Measurements from ENCODE around the gene CYTH2.
"Not testable (repeated sequence)": the region's sequence is repeated elsewhere in the genome, so short reads cannot be mapped to it uniquely, and the experiment has no call there.

Gene CYTH2

DNA sequence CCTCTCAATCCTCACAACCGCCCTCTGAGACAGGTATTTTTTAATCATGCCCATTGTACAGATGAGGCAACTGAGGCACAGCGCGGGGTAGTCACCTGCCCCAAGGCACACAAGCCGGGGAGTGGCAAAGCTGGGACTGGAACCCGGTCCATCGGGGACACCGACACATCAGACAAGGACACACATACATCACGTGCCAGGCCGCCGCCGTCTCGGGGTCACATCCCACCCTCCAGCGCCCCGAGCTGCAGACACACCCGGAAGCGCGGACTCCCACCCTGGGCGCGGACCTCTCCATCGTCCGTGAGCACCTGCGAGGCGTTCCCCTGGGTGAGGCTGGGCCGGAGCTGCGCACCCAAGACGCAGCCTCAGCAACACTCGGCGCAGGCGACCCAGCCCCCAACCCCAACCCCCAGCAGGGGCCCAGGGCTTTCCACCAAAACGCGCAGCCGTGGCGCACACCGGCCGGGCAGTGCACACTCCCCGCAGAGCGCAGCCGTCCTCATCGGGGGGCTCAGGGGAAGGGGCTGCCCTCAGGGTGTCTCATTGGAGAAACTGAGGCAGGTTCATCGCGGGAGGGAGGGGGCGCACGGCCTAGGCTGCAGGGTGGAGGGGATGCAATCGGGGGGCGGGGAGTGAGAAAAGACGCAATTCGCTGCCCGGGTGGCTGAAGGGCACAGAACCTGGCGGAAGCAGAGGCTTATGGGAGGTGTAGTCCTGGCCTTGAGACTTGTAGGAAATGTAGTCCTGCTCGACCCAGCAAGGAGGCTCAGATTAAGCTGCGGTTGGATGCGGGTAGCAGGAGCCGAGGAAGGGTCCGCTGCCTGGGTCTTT is 44.3 kb downstream of the CYTH2 start:
- DNase-seq = peak; percentile 50

DNA sequence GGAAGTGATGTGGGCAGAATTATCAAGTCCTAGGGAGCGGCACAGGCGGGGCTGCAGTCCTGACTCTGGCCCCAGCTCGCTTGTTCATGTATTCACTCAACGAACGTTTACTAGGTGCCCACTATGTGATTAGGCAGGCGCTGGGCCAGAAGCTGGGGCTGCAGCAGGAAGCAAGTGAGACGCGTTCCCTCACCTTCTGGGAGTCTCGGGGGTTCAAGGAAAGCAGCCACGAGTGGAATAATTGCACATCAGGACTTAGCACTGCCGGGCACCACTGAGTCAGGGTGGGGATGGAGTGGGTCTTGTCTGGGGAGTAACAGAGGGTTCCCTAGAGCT is 44.9 kb downstream of the CYTH2 start:
- DNase-seq = no peak

DNA sequence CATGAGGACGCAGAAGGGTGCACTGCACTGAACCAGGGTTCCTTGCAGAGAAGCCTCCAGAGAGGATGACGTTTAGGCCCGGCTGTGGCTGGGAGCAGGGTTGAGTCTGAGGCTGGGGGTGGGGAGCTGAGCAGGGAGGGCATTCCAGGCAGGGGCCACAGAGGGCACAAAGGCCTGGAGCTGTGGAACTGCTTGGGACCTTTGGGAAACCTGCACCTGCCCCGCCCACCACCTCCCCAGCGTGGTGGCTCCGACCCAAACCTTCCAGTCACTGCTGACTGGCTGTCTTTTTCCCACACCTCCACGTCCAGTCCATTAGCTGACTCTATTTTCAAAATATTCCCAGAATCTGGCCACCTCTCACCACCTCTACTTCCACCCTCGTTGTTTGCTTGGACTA is 47.4 kb downstream of the CYTH2 start:
- no peak for DNase-seq

DNA sequence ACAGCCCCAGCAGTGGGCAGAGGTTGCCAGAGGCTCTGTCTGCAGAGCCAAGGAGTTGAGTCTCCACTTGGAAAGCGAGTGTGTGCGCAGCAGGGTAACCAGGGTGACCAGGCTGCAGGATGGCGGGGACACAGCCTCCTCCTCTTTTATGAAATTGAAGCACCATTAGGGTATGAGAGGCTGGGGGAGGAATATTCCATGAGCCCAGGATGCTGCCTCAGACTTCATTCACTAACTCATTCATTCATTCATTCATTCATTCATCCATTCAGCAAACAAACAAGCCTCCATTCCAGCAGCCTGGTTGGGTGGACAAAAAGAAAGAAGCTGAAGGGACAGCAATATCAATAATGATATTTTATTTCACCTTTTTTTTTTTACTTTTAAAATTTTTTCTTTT is 49.0 kb downstream of the CYTH2 start:
- DNase-seq = no peak

DNA sequence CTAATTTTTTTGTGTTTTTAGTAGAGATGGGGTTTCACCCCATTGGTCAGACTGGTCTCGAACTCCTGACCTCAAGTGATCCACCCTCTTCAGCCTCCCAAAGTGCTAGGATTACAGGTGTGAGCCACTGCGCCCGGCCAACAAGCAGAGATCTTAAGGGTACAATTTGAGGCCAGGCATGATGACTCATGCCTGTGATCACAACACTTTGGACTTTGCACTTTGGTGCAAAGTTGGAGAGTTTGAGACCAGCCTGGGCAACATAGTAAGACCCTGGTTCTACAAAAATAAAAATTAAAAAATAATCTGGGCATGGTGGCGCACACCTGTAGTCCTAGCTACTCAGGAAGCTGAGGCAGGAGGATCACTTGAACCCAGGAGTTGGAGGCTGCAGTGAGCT is 50.3 kb downstream of the CYTH2 start:
- not testable (repeated sequence) for DNase-seq

DNA sequence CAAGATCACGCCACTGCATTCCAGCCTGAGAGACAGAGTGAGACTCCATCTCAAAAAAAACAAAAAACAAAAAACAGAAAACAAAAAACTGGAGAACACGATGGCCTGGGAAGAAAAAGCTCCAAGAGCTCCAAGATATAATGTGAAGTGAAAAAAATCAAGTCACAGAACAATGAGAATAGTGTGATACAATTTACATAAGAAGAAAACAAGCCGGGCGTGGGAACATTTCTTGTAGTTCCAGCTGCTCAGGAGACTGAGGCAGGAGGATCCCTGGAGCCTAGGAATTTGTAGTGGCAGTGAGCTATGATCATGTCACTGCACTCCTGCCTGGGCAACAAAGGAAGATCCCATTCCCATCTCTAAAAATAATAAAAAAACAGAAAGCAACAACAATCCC is 51.0 kb downstream of the CYTH2 start:
- no peak for DNase-seq

DNA sequence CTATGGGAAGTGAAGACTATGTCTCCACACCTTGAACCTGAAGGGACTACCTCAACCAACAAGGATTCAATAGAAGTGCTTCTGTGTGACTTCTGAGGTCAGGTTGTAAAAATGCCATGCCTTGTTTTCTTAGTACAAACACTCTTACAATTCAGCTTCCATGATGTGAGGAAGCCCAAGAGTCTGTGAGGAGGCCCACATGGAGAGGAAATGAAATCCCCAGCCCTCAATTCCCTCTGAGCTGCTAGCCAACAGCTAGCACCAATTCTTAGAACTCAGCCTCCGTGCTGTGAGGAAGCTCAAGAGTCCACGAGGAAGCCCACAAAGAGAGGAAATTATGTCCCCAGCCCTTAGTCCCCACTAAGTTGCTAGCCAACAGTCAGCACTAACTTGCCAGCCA is 55.1 kb downstream of the CYTH2 start:
- no peak for DNase-seq

DNA sequence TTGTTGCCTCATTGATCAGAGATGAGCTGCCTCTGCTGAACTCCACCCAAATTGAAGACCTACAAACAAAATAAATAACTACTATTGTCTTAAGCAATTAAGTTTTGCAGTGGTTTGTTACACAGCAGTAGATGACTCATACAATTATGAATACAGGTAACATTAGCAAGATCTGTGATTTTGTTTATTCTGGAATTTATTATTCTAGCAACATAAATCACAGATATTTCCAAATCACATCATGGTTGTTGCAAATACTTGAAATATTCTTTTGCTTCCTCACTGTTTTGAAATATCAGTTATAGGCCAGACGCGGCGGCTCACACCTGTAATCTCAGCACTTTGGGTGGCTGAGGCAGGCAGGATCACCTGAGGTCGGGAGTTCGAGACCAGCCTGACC is 55.6 kb downstream of the CYTH2 start:
- DNase-seq = no peak

DNA sequence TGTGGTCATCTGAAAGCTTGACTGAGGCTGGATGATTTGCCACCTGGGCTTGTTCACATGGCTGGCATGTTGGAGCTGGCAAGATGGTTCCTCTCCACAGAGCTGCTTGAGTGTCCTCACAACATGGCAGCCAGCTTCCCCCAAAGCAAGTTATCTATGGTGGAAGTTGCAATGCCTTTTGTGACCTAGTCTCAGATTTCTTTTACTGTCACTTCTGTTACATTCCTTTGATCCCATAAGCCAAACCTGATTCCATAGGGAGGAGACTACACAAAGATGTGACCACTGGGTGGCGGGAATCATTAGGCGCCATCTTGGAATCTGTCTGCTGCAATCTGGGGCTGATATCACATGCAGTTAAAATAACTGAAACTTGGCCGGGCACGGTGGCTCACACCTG is 60.0 kb downstream of the CYTH2 start:
- DNase-seq = no peak

DNA sequence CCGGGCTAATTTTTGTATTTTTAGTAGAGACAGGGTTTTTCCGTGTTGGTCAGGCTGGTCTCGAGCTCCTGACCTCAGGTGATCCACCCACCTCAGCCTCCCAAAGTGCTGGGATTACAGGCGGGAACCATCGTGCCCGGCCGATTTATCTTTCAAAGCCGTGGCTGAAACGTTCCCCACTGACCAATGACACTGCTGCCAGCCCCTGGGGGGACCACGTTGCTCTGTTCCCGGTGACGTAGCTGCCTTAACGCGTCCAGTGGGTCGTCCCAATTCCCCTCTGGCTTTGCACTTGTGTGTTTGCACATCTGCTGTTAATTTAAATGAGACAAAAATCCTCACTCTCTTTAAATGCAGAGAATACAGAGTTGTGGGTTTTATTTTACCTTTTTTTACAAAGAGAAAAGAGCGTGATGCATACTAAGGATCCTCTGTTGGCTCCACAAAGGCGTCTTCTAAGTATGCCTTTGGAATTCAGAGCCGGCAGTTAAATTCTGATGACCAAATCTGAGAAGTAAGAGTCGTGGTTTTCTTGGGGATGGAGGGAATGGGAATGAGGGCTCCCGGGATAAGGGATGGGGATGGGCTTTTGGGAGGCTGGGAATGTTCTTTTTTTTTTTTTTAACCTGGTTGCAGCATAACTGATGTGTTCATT is 61.0 kb downstream of the CYTH2 start:
- no peak for DNase-seq

DNA sequence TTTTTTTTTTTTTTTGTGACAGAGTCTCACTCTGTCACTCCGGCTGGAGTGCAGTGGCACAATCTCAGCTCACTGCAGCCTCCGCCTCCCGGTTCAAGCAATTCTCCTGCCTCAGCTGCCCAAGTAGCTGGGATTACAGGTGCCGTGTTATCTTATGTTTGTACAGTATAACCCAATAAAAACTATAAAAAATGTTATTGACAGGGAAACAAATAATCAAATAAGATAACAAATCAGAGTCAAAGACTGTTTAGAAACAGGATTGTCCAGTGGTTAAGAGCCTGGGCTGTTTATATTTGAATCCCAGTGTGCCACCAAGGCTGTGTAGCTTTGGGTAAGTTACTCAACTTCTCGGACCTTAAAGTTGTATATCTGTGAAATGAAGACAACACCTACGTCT is 61.6 kb downstream of the CYTH2 start:
- DNase-seq = no peak
